Epithelial cell of proximal tubule (primary cell): ENCODE results near the gene MMP7. TPM values are rescaled to one million over a fixed set of nuclear protein-coding genes. Genes with fewer than 3 reads are reported as not detected.

ENCODE experiments used
- total RNA-seq: library from RNA; depleted of rRNA; stranded (reverse); fragments of >200 nt; gene quantifications from 2 replicates; pipeline ENCODE4 v1.2.3, GENCODE V29; 2015

The MMP7 gene
- total RNA-seq, 1 donor from 2014 or later = 321 TPM

Other genes starting within 250 kb of the MMP7 start
- 17.3 and 17.8 TPM in 2 replicates for gene BIRC3, start 213.3 kb downstream of the MMP7 start, total RNA-seq
- 58.3 and 85.3 TPM in 2 replicates for gene BIRC2, start 183.5 kb downstream of the MMP7 start, total RNA-seq
- 137 and 165 TPM in 2 replicates for gene TMEM123, start 78.0 kb downstream of the MMP7 start, total RNA-seq
- not detected in 2 replicates for gene MMP20, start 94.6 kb upstream of the MMP7 start, total RNA-seq
- gene MMP27, start 175.0 kb upstream of the MMP7 start, total RNA-seq = not detected in 2 replicates
- not detected in 2 replicates for gene MMP8, start 194.2 kb upstream of the MMP7 start, total RNA-seq
- 0.29 and 0.80 TPM in 2 replicates for gene MMP10, start 249.9 kb upstream of the MMP7 start, total RNA-seq